ENCODE measurements around the gene TRPM3.

GRCh38 chr9:70823284-70823683 is 298.1 kb downstream of the TRPM3 start:
- TF ChIP-seq CTCF (IDR thresholded peaks at IDR 0.05) = no peak
- TF ChIP-seq EZH2 (IDR thresholded peaks at IDR 0.05; ENCODE audit: borderline replicate concordance, insufficient read depth, low read depth, low read length, poor library complexity, severe bottlenecking) = no peak
